NCI-H748 (cell line): ENCODE measurements around the gene ZFHX3.

Experiments used
- DNase-seq: peaks from one replicate; lab custom pipeline; 2025; ENCODE audit not compliant: unreplicated experiment; lab: John Stamatoyannopoulos, UW

ZFHX3 gene

GRCh38 chr16:72785886-72786285, 262.0 kb downstream of the ZFHX3 start:
- no peak for DNase-seq

DNA sequence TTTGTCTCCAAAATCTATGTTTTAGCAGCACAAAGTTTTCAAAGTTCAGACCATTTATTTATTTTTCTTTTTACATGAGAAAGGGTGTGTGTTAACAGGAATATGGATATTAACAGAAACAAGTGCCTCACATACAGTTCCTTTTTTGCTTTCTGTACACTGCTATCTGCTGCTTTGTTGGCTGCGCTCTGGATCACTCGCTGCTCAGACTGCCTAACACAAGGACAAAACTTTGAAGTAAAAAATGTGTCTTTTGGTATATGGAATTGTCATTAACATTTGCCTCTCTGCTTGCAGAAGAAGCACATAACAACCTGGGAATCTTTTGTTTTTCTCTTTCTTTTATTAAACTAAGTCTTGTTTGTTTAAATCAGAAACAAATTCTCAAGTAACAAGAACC, 262.8 kb downstream of the ZFHX3 start:
- DNase-seq, result no peak

DNA sequence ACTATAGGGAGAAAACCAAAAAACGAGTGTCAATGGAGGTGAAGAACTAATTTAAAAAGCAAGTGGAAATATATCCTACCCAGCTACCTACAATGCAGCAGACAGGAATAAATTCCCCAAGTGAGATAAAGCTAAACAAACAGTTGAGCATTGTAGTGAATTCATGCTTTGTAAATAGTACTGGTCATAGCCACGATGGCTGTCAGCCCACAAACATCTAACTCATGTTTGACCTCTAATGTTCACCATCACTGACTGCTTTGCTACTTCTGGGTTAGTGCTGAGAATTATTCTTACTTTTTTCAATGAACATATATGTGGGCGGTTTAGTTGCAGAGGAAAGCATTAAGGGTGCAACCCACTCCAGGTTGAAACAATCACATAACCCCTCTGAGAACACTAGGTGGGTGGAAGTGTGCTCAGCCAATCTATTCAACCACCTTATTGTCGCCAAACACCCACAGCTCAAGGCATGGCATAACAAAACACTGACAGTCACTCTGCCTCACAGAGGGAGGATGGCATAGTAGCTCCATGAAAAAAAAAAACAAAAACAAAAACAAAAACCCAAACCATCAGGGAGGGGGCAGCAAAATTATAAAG, 264.1 kb downstream of the ZFHX3 start:
- no peak for DNase-seq

DNA sequence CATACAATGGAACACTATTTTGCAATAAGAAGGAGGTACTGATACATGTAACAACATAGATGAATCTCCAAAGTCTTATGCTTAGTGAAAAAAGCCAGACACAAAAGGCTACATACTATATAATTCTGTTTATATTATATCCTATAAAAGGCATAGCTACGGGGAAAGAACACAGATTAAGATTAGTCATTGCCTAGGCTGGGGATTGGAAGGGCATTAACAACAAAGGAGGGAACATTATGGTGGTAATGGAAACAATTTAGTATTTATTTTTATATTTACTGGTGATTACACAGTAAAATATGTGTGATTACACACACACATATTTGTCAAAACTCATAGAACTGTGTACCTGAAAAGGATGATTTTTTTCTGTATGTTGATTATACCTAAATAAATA, 278.1 kb downstream of the ZFHX3 start:
- DNase-seq, result no peak

- no peak for DNase-seq
Measured at GRCh38 chr16:72768591-72768990, 279.3 kb downstream of the ZFHX3 start.

DNA sequence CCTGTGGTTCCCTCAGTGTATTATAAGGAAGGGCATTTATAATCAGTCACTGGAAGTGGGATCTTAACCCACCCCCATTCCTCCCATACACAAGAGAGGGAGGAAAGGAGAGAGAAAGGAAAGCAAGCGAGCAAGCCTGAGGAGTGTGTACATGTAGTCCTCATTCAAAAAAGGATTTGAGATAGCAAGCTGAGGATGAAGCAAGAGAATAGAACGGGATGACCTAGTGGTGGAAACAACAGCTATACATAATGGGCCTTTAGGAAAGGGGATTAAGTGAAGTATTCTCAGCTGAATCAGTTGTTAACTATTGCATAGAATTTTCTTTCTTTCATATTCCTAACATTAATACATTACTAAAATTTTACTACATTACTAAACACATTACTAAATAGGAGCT, 281.4 kb downstream of the ZFHX3 start:
- no peak for DNase-seq

DNA sequence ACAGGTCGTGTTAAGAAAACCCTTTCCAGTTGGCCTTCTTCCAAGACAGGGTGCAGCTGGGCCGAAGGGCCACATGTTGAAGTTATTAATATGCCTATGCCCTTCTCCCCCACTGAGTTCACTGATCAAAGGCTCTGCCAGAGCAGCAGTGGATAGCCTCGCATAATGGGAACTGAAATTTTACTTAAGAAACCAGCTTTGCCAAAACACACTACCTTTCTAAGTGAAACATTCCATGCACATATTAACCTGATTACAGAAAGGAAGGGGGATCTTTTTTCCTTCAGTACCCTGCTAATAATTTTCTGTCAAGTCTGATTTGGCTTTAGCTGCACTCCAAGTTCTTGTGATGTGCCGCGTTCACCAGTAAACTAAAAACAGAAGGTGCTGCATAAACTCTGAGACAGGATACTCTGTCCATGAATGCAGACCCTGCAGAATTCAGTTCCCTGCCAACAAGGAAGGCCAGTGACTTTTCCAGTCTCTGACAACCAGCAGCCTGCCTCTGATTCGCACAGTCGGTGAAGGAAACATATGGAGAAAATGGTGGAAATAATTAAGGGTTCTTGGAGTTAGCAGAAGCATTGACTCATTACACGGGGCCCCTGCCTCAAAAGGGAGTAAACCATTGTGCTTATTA, 283.8 kb downstream of the ZFHX3 start:
- DNase-seq, result no peak

DNA sequence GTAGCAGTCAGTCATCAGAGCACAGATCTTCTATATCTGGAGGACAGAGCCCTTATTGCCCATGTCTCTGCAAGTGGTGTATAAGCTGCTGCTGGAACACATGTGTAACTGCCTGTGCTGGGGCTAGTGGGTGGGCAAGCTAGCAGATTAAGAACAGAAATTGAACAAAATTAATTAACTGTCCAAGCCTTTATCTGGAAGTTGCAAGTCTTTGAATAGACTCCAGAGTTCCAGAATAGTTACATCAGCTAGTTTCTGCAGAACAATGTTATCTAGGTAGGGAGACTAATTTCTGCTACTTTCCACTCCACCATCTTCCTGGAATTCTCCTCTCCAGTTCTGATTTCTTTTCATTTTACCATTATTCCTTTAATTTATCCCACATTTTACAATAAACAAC, 287.3 kb downstream of the ZFHX3 start:
- no peak for DNase-seq

GRCh38 chr16:72753881-72754280, 294.0 kb downstream of the ZFHX3 start:
- no peak for DNase-seq

GRCh38 chr16:72752004-72752695, 295.8 kb downstream of the ZFHX3 start:
- DNase-seq, result no peak

GRCh38 chr16:72751076-72751475, 296.9 kb downstream of the ZFHX3 start:
- DNase-seq, result peak; percentile 65

DNA sequence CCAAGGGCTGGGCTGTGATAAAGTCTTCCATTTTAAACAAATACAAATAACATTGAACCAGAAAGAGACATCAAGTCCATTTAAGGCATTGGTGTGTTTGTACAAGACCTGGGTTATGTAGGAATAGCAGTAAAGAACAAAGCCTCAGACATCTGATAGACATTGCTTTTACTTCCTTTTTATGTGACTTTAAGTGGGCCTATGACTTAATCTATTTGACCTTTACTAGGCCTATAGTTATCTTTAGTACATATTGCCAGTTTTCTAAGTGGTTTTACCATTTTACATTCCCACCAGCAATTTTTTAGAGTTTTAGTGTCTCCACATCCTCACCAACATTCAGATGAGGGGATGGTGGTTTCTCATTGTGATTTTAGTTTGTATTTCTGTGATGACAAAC, 298.8 kb downstream of the ZFHX3 start:
- DNase-seq, result peak; percentile 15

GRCh38 chr16:72744076-72744793, 303.7 kb downstream of the ZFHX3 start:
- DNase-seq, result peak; percentile 4

GRCh38 chr16:72743011-72743761, 304.7 kb downstream of the ZFHX3 start:
- no peak for DNase-seq

DNA sequence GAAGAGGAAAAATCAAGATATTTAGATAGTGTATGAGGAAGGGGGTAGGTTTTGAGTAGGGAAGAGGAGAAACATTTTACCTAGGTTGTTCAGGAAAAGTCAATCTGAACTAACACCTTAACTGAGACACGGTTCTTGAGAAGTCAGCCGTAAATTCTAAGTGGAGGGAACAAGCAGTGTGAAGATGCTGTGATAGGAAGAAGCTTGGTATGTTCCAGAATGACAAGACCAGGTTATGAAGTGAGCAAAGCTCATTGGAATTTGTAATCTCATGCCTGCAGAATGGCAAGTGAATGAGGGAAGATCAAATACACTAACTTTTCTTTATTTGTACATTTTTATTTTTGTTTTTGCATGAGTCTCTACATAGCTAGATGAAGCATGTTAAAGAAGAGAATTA, 307.6 kb downstream of the ZFHX3 start:
- no peak for DNase-seq

- DNase-seq, result no peak
Measured at GRCh38 chr16:72739577-72739976, 308.4 kb downstream of the ZFHX3 start.

DNA sequence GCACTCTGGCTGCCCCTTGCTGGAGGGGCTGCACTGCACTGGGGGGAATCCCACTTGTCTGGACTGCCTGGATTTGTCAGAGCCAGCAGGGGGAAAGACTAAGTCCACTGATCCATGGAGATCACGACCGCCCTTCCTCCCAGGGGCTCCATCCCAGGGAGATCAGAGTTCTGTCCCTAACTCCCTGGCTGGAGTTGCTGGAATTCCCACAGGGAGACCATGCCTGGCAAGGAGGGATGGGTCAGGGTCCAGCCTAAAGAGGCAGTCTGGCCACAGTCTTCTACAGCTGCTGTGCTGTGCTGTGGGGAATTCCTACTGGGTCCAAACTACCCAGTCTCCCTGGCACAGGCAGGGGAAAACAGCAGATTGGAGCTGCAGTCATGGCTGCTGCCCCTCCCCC, 311.9 kb downstream of the ZFHX3 start:
- DNase-seq, result no peak
